Measurements from ENCODE around the gene LRRC8C.

Gene LRRC8C

DNA sequence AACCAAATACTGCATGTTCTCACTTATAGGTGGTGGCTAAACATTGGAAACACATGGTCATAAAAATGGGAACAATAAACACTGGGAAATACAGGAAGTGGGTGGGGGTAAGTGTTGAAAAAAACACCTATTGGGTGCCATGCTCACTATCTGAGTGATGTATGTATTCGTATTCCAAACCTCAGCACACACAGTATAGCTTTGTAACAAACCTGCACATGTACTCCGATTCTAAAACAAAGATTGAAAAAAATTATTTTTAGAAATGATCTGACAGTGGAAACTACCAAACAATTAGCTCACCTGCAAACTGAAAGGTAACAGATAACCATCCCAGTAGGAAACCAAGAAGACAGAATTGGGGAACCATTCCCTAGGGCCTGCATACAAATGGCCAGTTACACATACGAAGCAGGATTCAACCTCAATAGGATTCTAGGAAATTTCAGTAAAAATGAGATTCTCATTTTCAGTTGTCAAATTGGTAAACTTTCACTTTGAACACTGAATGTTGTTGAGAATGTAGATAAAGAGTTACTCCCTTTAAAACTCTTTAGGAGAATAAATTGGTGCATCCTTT lies 99.8 kb downstream of the LRRC8C start:
- DNase-seq (ENCODE audit: low read depth in 2 of 2), result no peak

DNA sequence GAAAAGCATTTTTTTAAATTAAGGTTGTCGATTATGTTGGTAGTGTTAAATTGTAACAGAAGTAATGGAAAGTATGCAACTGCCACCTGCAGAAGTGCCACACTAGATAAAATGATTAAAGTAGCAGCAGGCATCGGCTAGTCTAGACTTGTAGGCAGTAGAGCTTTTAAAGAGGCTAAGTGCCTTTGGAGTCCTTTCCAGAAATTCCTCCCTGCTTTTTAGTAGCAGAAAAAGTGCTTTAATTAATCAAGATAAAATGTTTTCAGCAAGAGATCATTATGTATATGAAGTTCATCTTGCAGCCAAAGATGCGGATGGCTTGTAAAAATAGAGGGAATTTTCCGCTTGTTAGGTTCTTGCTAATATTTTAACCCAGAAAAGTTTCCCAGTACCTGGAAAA lies 100.8 kb downstream of the LRRC8C start:
- DNase-seq (ENCODE audit: low read depth in 2 of 2), result no peak

DNA sequence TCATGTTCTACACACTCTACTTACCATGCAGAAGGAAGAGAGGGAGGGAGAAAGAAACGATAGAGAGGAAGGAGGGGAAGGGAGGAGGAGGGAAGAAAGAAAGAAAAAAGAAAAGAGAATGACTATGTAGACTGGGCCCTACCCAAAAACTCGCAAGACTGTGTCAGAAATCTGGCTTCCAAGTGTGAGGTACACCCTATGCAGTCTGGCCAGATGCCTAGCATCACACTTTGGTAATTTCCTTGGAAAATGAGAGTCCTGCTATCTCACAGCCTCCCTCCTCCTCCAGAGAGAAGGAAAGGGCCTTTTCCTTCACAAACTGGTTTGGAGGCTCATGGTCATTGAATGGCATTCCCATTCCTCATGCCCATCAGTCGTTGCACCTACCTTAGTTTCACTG lies 101.5 kb downstream of the LRRC8C start:
- DNase-seq (ENCODE audit: low read depth in 2 of 2), result no peak

DNA sequence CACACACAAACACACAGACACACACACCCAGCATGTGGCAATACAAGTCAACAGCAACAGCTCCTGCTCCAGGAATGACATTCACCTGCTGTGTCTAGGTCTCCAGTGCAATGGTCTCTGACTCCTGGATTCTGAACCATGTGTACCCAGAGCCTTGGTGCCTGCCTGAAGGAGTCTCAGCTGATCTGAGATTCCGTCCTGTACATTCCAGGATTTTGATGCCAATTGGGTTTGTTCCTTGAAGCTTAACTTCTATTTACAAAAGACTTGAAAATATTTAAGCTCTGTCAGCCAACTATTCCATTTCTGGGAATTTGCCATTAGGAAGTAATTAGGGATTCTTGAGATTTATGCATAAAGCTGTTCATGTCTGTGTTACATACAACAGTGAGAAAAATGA lies 102.6 kb downstream of the LRRC8C start:
- DNase-seq (ENCODE audit: low read depth in 2 of 2), result no peak

DNA sequence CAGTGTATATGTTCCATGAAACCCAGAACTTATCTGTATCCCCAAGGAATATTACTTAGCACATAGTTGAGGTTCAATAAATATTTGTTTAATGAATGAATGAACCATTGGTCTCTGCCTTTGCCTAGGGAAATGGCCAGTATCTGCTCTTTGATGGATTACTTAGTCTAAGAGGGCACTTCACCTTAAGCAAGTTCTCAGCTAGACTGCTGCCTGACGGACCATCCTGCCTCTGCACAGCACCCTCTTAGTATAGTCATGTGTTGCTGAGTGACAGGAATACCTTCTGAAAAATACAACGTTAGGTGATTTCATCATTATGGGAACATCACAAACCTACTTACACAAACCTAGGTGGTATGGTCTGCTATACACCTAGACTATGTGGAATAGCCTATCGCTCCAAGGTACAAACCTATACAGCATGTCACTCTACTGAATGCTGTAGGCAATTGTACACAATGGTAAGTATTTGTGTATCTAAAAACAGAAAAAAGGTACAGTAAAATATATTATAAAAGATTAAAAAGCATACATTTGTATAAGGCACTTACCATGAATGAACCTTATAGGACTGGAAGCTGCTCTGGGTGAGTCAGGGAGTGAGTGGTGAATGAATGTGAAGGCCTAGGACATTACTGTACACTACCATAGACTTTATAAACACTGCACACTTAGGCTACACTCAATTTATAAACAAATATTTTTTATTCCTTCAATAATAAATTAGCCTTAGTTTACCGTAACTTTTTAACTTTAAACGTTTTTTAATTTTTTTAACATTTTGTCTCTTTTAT lies 104.2 kb downstream of the LRRC8C start:
- DNase-seq (ENCODE audit: low read depth in 2 of 2), result no peak

DNA sequence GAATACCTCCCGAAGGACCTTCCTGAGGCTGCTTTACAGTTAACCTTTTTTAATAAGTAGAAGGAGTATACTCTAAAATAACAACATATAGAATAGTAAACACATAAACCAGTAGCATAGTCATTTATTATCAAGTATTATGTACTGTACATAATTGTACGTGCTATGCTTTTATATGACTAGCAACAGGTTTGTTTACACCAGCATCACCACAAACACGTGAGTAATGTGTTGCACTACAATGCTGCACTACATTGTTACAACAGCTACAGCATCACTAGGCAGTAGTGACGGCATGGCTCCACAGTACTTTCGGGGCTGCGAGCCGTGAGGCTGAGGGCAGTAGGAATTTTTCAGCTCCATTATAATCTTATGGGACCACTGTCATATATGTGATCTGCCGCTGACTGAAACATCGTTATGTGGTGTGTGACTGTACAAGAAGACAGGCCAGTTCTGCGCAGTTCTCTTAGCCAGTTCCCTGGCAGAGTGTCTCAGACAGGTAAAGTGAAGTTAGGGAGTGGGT lies 105.1 kb downstream of the LRRC8C start:
- no peak for DNase-seq (ENCODE audit: low read depth in 2 of 2)

DNA sequence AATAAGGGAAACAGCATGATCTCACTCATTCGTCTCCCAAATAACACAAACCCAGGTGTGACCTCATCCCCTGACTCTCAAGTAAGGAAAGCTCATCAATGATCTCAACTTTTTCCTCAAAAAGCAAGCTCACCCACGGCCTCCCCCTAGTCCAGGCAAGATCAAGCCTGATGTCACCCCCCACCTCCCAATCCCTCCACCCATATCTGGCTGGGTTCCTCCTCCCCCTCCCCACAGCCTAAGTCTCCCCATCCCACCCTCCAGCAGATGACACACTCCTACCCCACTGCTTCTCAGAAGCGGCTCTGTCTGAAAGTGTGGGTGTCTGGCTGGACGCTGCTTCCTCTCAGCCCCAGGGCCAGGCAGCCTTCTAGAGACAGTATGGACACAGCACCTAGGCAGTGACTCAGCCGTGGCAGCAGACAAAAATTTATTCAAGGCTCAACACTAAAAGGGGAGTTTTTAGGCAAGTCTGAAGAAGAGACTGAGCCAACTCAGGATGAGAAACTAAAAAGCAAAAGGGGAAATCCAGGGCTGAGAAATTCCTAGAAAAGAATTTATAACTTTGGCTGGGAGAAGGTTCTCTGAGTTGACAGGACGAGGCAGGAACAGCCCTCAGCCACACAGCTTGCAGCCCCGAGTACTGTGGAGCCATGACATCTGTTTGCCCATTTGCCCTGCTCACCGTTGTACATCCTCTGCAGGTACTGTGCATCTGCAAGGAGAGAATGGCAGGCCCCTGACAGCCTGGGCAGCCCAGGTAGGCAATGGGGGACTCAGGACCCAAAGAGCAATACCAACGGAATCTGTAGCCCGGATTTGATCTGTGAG lies 106.3 kb downstream of the LRRC8C start:
- no peak for DNase-seq (ENCODE audit: low read depth in 2 of 2)

DNA sequence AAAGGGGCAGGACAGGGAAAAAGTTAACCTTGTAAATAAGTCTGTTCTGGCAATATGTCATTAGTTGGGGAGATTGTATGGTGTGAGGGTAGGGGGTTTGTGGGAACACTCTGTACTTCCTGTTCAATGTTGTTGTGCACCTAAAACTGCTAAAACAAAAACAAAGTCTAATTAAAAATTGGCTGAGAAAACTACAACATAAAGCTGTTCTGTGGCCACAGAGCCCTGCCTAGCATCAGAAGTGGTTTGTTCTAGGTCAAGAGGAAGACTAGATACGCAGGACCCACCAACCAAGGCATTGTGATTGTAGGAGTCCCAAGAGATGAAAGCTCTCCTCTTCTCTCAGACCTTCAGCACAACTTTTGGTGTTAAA lies 106.9 kb downstream of the LRRC8C start:
- DNase-seq (ENCODE audit: low read depth in 2 of 2), result no peak

DNA sequence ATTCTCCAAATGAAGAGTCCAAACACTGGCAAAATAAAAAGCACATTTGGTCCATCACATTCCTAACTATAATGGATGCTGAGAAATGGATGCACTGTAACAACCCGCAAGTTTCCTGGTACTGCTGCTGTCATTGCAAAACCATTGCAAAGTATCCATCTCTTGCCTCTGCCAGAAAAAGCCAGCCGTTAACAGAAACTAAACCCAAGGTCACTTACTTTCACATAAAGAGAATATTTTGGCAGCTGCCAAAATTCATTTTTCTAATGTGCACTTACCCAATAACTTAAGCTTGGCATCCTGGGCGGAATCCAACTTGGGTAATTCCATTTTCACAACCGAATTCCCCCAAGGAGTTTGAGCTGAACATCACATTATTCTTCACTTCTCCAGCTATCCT lies 110.9 kb downstream of the LRRC8C start:
- no peak for DNase-seq (ENCODE audit: low read depth in 2 of 2)

DNA sequence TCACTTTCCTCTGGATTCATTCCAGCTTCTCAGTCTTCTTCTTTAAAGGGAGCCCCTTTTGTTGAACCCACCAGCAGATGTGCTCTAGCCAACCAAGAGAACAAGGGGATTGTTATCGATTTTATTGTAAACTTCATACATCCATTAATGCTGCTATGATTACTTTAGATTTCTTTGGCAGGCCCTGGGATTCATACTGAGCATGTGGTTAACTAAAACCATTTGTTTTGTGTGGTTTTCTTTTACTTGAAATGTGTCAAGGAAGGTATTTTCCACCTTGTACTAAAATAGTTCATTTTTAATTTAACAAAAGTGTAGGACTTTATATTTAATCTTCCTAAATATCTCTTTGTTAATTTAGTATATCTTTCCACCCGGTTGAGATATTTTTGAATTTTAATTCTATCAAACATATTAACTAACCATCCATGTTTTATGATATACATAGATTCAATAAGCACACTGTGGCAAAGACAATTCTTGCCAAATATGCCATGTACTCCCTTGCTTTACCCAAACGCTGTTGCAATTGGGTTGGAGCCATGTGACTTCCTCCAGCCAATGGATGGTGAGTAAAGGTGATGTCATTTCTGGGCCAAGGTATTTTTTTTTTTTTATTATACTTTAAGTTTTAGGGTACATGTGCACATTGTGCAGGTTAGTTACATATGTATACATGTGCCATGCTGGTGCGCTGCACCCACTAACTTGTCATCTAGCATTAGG lies 113.7 kb downstream of the LRRC8C start:
- no peak for DNase-seq (ENCODE audit: low read depth in 2 of 2)

DNA sequence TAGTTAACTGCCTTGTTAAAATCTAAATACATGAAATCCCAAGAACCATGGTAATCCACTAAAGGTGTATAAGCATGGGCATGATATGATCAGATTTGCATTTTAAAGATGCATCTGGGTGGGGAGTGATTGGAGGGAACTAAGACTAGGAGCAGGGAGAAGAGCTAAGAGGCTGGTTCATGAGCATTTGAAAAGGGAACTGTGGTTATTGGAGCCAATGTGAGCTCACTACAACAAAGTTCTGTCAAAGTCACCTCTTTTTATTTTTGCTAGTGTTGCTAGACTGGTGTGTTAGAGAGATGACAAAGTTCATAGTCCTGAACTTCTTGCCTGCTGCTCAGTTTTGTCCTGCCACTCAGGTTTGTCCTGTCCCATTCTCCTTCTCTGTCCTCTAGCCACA lies 120.8 kb downstream of the LRRC8C start:
- no peak for DNase-seq (ENCODE audit: low read depth in 2 of 2)

DNA sequence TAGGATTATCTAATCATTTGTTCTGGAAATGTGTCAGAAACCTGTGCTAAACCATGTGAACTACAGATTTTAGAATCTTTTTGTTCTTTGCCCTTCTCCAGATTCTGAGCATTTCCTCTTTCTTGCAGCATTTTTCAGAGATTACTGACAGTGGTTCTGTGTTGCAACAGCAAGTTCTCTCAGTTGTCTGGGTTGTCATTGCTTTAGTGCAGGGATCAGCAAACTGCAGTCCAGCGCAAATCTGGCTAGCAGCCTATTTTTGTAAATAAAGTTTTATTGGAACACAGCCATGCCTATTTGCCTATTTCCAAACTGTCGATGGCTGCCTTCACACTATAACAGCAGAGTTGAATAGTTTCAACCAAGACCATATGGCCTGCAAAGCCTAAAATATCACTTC lies 121.6 kb downstream of the LRRC8C start:
- no peak for DNase-seq (ENCODE audit: low read depth in 2 of 2)

DNA sequence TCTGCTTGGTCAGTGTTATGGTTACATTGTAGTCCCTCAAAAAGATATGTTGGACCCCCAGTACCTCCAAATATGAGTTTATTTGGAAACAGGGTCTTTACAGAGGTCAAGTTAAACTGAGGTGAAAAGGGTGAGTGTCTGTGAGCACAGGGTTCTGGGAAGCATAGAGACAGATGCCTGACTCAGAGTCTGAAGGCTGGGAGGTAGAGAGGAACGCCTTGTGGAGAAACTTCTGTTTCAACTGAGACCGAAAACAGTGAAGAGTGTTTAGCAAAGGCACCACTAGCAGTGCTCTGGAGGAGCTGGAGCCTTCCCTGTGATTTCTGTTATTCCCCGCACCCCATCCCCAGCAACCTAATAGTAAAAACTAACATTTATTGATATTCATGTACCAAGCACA lies 122.7 kb downstream of the LRRC8C start:
- DNase-seq (ENCODE audit: low read depth in 2 of 2), result no peak

DNA sequence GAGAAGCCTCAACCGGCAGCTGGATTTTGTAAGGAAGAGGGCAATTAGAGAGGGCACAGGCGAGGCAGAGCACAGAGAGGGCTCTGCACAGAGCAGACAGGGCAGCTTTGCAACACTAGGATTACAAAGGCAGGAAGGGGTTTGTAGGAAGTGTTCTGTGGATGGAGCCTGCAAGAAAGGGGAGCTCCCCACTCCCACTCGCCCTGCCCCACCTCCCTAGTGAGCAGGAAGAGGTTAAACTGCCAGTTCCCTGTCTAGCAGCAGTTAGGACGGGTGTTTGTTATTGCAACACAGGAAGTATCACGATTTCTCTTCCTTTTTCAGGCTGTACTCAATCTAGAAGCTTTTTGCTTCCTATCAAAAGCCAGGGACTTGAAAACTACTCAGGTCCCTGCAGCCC lies 124.6 kb downstream of the LRRC8C start:
- no peak for DNase-seq (ENCODE audit: low read depth in 2 of 2)

DNA sequence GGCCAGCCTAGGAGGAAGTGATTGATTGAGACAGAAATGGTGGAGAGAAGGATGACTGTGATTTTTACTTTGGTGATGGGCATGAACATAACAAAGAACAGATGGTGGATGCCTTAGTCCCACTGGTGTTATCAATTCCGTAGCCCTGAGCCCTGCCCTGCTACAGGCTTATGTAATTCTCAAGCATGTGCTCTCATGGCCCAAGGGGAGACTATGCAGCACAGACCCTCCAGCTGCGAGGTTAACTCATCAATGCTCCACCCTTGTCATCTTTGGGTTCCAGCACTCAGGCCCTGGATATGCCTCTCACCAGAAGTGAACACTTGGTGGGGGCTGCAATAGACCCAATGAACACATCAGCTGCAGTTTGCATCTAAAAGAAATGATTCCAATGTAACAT lies 125.2 kb downstream of the LRRC8C start:
- DNase-seq (ENCODE audit: low read depth in 2 of 2), result no peak

DNA sequence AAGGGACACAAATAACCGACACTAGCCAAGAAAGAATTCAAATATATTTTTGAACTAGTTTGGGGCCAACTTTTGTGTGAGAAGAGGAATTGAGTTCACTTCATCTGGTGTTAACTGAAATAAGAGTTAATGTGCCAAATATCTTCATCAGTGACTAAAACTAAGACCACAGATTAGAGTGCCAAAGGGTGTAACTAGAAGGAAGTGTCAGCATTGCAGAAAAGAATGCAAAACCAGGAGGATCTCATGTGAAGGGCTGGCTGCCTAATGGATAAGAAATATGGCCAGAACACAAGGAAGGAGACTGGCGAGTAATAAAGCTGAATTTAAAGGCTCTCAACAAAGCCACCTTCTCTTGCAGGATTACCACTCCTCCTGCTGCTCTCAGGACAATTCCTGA lies 126.1 kb downstream of the LRRC8C start:
- DNase-seq (ENCODE audit: low read depth in 2 of 2), result no peak

DNA sequence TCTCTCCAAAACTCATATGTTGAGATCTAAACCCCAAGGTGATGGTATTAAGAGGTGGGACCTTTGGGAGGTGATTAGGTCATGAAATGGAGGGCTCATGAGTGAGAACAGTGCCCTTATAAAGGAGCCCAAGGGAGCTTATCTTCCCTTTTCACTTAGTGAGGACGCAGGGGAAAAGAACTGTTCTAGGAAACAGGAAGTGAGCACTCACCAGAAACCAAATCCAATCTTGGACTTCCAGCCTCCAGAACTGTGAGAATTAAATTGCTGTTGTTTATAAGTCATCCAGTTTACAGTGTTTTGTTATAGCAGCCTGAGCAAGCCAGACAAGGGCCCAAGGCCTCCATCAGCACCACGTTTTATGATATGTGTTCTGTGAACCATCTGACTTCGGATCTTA lies 127.6 kb downstream of the LRRC8C start:
- no peak for DNase-seq (ENCODE audit: low read depth in 2 of 2)

DNA sequence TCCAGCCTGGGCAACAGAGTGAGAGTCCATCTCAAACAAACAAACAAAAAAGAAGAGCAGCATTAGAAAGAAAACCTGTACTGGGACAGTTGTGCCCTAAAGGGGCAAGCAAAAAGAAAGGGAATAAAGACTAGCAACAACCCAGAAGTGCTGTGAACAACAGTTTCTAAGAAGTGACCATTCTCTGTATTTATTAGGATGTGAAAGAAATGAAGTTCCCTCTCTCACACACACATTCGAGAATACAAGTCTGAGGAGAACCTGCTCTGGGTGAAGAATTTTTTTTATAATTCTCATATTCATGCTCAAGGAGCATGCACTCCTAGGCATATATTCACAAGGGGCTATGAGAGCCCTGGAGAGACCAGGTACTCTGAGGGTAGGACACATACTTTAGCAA lies 128.4 kb downstream of the LRRC8C start:
- no peak for DNase-seq (ENCODE audit: low read depth in 2 of 2)

DNA sequence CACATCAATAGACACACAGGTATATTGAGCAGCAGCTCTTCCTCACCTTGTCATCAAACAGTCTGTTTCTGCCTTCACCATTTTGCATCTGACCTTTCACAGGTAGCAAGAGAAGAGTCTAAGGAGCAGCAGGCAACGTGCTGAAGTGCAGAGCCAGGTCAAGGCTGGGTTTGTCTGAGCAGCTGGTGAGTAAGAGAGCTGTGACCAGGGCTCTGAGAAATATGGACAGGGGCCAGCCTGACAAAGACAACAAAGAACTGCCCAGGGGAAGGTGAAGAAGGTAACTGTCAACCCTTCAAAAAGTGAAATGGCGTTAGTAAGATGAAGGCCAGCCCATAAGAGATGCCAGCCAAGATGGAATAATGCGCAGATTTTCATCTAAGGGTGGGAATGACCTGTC lies 129.0 kb downstream of the LRRC8C start:
- no peak for DNase-seq (ENCODE audit: low read depth in 2 of 2)

DNA sequence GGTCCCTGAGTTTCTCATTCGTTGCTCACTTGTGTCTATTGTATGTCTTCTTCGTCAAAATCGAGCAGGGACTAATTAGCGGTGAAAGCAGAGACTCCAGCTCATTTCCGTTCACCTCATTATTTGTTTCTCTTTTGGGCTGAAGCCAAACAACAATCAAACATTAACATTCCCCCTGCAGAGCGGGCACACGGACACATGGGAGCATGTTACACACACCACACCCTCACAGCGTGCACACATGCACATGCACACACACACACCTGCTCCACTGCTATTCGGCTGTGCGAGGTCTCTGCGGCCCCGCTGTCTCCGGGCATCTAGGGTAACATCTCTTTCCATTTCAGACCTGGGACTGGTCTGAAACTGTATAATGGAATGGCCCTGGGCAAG lies 129.5 kb downstream of the LRRC8C start:
- DNase-seq (ENCODE audit: low read depth in 2 of 2), result no peak

DNA sequence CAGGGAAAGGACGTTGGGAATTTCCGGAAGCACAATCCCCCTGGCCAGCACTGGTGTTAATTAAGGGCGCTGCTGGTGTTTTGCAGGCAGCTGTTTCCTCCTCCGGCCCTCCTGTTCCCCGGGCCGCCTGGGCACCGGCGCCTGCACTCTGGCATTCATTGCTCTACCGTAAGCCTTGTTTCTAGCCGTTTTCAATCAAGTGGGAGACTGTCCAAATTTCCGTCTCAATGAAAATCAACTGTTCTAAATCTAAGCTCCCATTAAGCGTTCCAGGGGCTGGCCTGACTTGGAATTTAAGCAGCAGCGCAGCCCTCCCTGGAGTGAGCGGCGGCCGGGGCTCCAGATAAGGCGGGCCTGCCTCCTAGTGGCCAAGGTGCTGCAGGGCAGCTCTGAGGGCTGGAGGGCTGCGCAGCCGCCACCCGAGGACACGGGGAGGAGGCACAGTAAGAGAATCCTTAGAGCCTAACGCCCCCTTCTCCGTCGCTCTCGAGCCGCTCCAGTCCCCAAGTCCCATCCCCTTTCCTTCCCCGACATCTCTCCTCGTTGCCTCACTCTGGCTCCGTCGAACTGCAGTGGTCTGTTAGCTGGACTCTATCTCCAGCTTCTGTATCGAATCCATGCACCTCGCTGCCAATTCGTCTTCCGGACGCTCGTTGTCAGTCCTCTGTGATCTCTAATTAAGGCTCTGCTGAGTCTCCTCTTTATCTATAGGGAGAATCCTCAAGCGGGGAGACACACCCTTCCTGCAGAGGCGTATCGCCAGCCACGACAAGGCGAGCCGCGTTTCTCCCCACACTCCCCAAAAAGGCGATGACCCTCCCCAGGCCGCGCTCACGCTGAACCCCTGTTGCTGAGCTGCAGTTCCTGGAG lies 130.1 kb downstream of the LRRC8C start:
- peak; percentile 71 to 76 for DNase-seq (ENCODE audit: low read depth in 2 of 2)
